GM18870 (cell line): ENCODE results near the gene PPFIA4.
"Not testable (repeated sequence)": the region's sequence is repeated elsewhere in the genome, so short reads cannot be mapped to it uniquely, and the experiment has no call there.

ENCODE experiments used
- ATAC-seq: cut with Tn5 transposase; IDR thresholded peaks from one replicate; pipeline ENCODE4 v1.9.1; 2021; ENCODE audit warnings: moderate library complexity; ENCODE audit not compliant: unreplicated experiment

Gene PPFIA4

DNA sequence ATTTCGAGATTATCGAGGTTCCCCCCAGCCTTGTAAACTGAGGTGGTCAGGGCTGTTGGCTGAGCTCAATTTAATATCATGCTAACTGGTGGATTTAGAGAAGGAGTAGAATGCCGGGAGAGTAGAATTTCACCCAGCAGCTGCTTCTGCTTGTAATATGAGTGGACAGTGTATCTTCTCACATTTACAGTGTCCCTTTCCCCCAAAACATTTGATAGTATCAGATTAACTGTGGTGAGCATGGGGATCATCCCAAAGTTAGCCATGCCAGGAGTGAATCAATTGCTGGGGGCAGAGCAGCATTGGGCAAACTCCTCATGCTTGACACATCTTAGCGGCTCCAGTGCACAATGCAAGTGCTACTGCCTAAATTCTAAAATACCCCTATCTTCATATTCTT lies 9.2 kb upstream of the PPFIA4 start:
- no peak for ATAC-seq

DNA sequence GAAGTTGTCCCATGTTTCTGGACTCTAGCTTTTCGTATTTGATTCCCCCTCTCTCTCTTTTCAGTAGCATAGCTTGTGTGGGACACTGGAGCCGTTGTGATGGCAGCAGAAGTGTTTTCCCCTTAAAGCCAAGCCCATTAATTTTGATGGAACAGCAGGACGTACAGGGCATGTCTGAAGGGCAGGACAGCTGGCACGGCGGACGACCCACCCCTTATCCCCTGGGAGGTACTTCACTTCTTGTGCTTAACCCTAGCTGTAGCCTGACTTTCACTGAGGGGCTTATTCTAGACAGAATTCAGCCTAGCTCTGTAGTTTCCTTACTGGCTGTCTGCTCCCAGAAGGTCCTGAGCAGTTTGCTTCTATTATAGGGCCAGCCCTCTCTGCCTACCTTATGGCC lies 8.6 kb upstream of the PPFIA4 start:
- ATAC-seq, result no peak

DNA sequence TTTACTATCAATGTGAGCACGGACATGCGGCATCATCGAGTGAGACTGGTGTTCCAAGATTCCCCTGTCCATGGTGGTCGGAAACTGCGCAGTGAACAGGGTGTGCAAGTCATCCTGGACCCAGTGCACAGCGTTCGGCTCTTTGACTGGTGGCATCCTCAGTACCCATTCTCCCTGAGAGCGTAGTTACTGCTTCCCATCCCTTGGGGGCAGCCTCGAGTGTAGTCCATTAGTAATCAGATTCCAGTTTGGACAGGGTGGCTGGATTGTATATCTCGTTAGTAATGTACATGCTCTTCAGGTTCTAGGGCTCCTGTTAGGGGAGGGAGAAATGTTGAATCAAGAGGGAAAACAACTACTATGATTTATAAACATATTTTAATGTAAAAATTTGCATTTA lies 3.4 kb upstream of the PPFIA4 start:
- not testable (repeated sequence) for ATAC-seq

DNA sequence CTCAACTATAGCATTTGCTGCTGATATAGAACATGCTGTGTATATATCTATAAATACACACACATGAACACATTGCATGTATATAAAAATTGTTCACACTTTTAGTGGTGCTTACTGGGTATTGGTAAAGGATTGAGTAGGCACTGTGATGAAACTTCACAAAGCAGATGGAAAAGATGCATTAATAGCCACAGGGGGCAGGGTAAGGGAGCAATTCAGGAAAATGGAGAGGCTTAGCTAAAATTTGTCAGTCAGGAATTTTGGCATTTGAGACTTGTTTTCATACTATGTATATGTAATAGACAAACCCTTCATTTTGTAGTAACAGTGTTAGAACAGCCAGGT lies 633 bp upstream of the PPFIA4 start:
- ATAC-seq, result no peak

DNA sequence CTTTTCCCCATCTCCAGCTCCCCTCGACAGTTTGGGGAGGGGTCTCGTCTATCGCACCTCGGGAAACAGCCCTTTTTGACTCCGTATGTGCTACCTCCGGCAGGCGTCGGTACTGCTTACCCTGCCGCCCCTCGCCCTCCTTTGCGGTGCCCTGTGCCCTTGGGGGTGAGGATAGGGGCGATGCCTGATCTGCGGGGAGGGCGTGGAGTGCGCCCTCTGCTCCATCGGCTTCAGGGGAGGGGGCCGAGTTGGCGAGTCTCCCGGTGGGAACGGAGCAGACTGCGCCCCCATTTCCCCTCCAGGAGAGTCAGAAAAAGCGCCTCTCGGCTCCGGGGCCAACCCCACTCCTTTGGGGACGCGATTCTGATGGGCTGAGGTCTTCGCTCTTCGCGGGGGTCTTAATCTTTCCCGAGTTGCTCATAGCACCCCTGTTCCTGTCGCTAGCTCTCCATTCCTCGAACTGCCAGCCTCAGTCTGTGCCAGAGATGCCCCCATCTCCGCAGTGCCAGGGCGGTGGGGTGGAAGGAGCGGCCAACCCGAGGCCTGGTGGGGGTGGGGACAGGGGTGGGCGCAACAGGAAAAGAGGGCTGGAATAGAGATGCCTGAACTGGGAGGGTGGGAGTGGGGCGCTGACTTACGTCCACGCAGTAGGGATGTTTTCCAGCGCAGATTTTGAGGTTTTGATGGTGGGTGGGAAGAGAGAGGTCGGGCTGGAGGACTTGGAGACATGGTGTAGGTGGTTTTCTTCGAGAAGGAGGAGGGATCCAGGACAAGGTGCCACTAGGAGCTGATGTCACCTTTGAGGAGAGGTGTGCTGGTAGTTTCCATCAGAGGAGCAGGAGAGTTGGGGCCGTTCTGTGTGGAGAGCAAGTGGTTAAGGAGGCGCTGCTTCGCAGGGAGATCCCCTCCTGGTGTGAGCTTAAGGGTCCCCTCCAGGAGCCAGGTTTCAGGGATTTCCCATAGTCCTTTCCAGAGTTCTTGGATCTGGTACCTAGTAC lies 674 bp downstream of the PPFIA4 start:
- no peak for ATAC-seq

DNA sequence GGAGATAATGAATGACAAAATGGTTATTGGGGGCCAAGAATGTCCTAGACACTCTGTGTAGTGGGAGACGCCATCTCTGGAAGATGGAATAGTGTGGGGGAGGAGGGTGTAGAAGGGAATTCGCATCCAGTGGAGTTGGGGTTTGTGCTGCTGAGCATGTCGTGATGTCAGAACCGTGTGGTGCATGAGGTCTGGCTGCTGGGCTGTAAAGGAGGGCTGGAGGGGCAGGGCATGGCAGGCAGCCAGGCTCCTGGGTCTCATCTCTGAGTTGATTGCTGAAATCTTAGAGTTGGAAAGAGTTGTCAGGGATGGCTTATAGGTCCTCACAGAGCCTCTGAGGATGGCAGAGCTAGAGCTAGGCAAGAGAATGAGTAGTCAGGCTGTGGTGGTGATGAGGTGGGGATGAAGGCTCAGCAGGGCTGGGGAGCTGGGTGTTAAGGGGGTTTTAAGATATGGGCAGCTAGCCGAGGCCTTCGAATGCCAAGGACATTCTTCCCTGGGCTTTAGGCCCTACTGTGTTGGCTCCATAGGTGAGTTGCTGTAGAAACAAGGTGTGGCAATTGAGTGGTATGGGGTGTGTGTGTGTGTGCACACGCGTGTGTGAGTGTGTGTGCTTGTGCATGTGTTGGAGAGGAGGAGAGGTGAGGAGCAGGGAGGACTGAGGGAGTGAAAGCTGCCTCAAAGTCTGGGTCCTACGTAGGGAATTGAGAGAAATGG lies 1.9 kb downstream of the PPFIA4 start:
- ATAC-seq, result no peak

DNA sequence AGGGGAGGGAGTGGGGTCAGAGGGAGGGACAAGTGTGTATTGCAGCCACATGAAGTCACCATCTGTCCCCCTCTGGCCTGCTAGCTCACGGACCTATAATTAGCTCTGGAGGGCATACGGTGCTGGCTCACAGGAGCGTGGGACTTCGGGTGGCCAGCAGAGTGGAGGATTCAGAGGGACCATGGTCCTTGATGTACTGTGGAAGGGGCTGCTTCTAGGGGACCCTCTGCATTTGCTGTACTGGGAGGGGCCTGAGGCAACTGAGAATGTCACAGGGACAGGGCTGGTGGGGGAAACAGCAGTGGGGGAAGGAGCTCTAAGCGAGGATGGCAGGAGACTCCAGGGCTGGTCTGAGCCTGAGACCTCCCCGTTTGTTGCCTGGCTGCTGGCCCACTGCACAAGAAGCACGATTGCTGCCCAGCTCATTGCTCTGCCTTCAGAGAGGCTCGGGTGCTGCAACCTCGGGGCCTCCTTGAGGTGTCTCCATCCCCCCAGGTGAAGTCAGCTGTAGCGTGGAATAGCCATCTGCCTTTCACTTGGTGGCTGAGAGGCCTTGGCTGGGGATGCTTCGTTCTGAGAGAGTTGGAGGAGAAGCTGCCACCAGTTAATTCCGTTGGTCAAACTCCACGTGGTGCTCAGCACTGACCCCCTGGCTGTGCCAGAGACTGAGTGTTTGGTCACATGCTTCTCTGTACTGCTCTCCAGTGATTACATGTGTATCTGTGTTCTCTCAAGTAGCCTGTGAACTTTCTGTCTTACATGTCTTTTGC lies 2.7 kb downstream of the PPFIA4 start:
- no peak for ATAC-seq

DNA sequence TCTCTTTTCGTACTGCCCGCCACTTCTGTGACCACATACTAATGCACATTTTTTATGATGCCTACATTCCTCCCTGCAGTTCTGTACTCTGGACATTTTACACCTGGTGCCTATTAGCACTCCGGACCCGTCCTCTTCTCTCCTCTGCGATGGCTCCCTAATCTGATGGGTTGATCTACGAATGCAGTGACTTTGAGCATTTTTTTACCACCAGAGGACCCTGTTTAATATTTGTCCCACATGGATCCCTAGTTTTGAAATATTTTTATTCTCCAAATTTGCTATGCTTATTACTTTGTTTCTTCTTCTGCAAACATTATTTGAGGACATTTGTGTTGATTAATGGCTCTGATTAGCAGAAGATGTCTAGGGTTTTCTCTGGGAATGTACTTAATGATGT lies 5.2 kb downstream of the PPFIA4 start:
- no peak for ATAC-seq

DNA sequence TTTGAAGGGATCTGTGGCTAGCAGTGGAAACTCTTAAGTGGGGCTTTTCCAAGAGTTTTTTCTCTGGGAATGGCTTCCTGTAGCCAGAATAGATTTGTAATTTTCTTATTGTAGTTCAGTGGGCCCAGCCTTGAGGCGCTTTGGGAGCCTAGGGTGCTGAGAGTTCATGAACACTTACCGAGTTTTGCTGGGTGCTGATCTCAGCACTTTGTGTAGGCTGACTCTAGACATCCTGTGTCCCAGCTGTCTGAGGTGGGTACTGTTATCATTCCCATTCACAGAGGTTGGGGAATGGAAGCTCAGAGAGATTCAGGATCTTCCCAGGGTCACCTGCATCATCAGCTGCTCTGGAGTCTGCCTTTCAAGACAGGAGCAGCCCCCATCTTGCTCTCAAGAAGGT lies 7.0 kb downstream of the PPFIA4 start:
- no peak for ATAC-seq

DNA sequence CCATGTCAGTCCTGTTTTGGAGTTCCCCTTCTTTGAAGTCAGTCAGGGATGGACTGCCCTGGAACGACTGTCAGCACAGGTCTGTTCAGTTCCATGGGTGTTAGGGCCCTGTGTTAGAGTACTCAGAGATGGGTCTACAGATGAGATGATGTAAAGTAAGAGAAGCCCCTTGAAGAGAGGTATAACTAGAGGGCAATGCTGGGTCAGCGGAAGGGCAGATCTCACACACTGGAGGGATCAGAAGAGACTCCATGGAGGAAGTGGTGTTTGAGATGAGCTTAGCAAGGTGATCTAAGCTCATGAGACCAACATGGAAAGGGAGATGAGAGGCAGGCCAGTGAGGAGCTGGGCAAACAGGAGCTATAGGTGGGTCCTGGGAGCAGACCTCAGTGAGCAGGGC lies 7.6 kb downstream of the PPFIA4 start:
- no peak for ATAC-seq

DNA sequence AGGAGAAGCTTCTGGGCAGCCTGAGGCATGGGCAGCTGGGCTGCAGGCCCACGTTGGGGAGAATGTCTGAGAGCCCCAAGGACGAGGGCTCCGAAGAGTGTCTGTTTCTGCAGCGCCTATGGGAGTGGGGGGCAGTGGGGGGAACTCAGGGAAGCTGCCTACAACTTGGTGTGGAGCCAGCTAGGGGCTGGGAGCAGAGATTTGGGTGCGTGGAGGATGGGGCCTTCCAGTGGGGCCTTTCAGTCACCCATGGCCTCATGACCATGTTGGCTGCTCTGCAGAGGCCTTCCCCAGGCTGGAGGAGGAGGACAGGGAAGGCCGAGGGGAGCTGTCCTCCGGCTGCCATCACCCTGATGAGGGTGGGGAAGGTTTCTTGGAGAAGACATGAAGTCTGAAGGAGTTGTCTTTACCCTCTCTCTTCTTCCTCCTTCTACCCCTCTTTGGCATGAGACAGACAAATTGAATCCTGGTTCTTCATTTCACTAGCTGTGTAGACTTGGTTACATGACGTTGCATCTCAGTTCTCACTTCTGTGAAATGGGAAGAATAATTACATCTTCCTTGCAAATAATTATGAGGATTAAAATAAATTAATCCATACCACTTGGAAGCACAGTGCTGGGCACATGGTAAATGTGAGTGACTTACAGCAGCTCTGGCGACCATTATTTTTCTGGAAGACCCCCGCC lies 8.3 kb downstream of the PPFIA4 start:
- no peak for ATAC-seq

DNA sequence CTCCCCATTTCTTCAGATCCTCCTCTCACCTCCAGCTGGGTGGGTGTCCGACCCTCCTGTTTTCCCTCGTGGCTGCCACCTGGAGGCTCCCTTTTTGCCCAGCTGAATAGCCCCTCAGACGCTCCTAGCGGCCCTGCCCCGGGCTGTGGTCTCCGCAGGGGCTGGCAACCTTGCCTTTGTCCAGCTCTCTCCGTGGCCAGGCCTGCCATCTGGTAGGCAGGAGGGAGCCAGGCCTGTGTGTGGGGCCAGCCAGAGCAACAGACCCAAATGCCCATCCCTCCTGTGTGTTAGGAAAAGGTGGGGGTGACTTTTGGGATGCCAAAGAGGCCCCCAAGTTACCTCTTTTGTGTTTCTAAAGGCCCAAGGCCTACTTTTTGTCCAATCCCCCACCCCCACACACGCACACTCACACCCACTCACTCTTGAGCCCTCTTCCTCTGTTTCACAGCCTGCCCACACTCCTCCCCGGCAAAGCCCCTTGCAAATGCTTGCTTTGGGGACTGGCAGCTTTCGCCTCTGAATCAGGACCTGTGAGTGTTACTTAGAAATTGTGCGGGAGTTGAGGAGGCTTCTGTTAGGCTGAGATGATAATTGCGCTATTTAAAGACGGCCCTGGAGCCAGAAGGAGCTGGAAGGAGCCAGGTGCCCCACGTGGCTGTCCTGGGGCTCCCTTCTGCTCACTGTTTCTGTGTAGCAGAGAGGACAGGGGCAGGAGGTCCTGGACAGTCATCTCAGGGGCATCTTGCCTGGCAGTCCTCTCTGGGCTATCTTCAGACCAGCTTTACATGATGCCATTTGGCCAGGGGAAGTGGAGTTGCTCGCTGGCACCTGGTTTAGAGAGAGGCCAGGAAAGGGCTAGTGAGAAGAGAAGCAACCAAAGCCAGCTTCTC lies 9.1 kb downstream of the PPFIA4 start:
- ATAC-seq, result no peak

DNA sequence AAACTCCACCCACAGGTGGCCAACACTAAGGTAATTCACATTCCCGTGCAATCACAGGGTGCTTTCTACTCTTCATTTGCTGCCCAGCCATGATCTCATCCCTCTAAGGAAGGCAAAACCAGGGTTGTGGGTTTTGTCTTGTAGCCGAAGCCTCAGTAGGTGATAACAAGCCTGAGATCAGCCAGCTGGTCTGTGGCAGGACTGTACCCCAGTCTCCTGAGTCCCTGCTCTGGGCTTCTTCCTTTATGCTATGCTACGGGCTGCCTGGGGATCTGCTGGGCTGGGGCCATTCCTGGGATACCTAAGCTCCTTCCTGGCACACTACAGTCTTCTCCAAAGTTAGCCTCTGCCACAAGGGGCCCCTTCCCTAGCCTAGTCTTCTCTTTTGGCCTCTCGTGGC lies 9.8 kb downstream of the PPFIA4 start:
- no peak for ATAC-seq

DNA sequence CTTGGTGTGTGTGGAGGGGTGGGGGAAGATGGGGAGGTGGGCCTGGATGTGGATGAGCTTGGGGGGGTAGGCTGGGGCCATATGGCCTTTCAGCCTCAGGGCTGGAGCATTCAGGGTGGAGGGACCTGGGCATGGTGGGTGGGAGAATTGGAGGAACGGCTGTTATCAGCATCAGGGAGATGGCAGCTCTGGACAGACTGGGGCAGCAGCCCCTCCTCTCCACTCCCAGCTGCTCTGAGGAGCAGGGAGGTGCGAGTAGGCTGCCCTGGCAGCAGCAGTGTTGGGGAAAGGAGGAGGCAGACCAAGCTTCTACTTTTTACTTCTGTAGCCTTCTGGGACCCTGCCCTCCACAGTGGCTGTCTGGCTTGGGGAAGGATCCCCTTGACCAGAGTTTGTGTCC lies 10.2 kb downstream of the PPFIA4 start:
- no peak for ATAC-seq

DNA sequence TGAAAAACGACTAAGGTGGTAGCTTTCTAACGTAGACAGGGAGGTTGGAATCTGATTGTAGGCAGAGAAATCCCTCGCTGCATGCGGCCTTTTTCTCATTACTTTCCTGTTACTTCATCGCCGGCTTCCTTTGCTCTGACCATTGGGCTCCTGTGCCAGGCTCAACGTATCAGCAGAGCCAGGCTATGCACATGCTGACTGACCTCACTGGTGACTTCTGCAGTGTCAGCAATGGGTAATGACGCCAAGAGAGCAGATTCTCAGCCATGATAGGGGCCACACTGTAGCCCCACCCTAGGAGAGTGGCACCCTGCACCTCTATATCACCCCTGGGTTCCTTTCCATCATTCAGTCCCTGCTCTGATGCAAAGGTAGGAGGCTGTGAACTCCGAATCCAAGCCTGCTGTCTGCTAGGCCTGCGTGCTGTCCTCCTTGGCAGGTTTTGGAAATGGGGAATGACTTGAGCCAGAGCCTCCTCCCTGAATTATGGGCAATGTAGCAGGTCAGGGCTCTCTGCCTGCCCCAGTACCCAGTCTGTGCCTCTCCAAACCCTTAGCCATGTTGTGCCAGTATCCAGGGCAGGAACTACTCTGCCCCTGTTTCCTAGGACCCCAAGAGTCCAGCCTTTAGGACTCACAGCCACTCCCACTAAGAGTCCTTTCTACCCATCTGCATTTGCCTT lies 11.4 kb downstream of the PPFIA4 start:
- no peak for ATAC-seq

DNA sequence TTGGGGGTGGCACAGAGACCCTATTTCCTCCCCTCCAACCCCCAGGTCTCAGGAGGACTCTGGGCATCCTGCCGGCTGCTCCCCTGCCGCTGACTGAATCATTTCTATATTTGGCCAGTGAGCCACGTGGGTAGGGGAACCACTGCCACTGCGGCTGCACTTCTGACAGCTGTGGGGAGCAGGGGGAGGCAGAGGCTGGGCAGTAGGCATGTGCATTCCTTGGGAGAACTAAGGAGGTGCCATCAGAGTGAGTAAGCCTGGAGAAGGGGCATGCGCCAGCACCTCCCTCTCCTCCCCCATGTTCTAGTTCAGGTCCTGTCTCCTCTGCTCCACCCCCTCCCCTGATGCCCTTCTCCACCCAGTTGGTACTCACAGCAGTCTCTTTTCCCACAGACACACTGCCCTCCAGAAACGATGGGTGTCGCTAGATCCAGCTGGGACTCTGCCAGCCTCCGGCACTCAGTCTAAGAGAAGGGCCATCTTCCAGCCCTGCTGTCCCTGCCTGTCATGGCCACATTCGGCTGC lies 12.0 kb downstream of the PPFIA4 start:
- no peak for ATAC-seq

DNA sequence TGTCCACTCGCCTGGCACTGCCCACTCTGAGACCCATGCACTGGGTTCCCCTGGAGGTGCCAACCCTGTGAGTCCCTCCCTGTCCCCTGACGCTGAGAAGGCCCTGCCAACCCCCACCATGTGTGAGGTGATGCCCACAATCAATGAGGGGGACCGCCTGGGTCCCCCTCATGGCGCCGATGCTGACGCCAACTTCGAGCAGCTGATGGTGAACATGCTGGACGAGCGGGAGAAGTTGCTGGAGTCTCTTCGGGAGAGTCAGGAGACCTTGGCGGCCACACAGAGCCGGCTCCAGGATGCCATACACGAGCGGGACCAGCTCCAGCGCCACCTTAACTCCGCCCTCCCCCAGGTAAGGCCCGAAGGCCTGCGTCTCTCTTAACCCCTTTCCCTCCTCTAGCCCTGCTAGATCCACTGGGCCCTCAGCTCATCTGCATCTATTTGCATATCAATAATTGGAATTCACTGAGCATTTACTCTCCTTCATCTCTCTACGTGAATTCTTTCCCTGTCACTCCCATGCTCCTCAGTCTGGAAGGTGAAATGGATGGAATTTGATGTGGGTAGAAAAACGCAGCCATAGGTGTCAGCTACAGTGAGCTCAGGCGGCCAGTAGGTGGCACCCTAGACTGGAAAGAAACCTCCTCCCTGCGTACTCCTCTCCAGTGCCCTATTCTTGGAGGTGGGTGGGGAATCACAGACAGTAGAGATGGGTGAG lies 12.8 kb downstream of the PPFIA4 start:
- no peak for ATAC-seq
